Activated naive CD8-positive, alpha-beta T cell treated with anti-CD3 and anti-CD28 coated beads, Interleukin-2, amount 10 ng/mL, durations not matched to agents 7 days and 5 days (primary cell): ENCODE results near the gene CAMK2G. TPM values are rescaled to one million over a fixed set of nuclear protein-coding genes. Genes with fewer than 3 reads are reported as not detected.

Experiments
- total RNA-seq, 2 experiments: library from RNA; stranded (reverse); gene quantifications; one replicate each; pipeline ENCODE4 v1.2.3, GENCODE V29; 2021

The CAMK2G gene
- total RNA-seq, 2 experiments from 2014 or later, result 48.6 to 53.5 TPM

Other genes starting within 250 kb of the CAMK2G start
- gene MYOZ1, start 233.1 kb downstream of the CAMK2G start, total RNA-seq, result not detected
- gene SYNPO2L, start 218.5 kb downstream of the CAMK2G start, total RNA-seq, result not detected
- 10 to 100 TPM; 10.2 to 11.3 TPM for gene AGAP5, start 176.4 kb downstream of the CAMK2G start, total RNA-seq
- gene SEC24C, start 130.2 kb downstream of the CAMK2G start, total RNA-seq, result 10 to 100 TPM; 96.3 to 96.7 TPM
- 10 to 100 TPM; 23.0 to 24.8 TPM for gene CHCHD1, start 92.5 kb downstream of the CAMK2G start, total RNA-seq
- 10 to 100 TPM; 93.4 to 95.2 TPM for gene ZSWIM8, start 88.9 kb downstream of the CAMK2G start, total RNA-seq
- 10 to 100 TPM; 80.1 to 82.0 TPM for gene NDST2, start 63.0 kb downstream of the CAMK2G start, total RNA-seq
- gene PLAU, start 36.6 kb upstream of the CAMK2G start, total RNA-seq, result under 1 TPM; 0.61 to 0.62 TPM
- gene VCL, start 123.6 kb upstream of the CAMK2G start, total RNA-seq, result 10 to 100 TPM; 15.6 to 18.5 TPM